NCI-H2107 treated with DMSO at 0.1 percent for 48 hours (cell line): Measurements from ENCODE around the gene GNB2.
"Not testable (repeated sequence)": the region's sequence is repeated elsewhere in the genome, so short reads cannot be mapped to it uniquely, and the experiment has no call there.

Experiments used
- DNase-seq: peaks from one replicate; lab custom pipeline; 2025; ENCODE audit not compliant: unreplicated experiment; lab: John Stamatoyannopoulos, UW

GNB2 gene

GRCh38 chr7:100723732-100724275, 50.3 kb downstream of the GNB2 start:
- no peak for DNase-seq

- not testable (repeated sequence) for DNase-seq
These were observed 50.8 kb downstream of the GNB2 start for GRCh38 chr7:100724364-100724763.

- DNase-seq = no peak
These were observed 53.6 kb downstream of the GNB2 start for GRCh38 chr7:100726996-100727761.

GRCh38 chr7:100728196-100728595, 54.7 kb downstream of the GNB2 start:
- no peak for DNase-seq
